OCI-LY7 (cell line): ENCODE data around the gene PCDHB13. TPM values are rescaled to one million over a fixed set of nuclear protein-coding genes. Genes with fewer than 3 reads are reported as not detected.

ENCODE experiments used
- BruUV-seq: library from RNA; stranded (reverse); fragments of 400-500 nt; replicated peaks from 2 replicates; lab custom pipeline; 2021; lab: Mats Ljungman, UMichigan
- CTCF ChIA-PET: fragments of 300-600 bp; sonication (Branson Sonifier 250); formaldehyde crosslinking; loops from one replicate; lab custom pipeline; 2022; ENCODE audit warnings: antibody characterized with exemption; ENCODE audit not compliant: unreplicated experiment; lab: Charles Lee
- POLR2A ChIA-PET: fragments of 300-600 bp; sonication (Branson Sonifier 250); formaldehyde crosslinking; loops from one replicate; lab custom pipeline; 2022; ENCODE audit warnings: antibody characterized with exemption; lab: Charles Lee
- DNase-seq: peaks from one replicate; pipeline ENCODE4 v3.0.0-alpha.2; 2015; ENCODE audit warnings: low spot score
- H2AFZ ChIP-seq: fragments of 200-600 bp; sonication (generic), shearing (Covaris generic); 2 replicates; pipeline ENCODE4 v1.6.1; 2014; ENCODE audit warnings: mild to moderate bottlenecking, antibody characterized with exemption, low read length, moderate library complexity
- H3K27ac ChIP-seq: fragments of 200-600 bp; sonication (generic); 2 replicates; pipeline ENCODE4 v1.5.1; 2014; ENCODE audit warnings: mixed run types, low read depth, mild to moderate bottlenecking, moderate library complexity, low read length, inconsistent platforms; ENCODE audit not compliant: poor library complexity, severe bottlenecking
- H3K36me3 ChIP-seq: fragments of 200-600 bp; sonication (generic); 2 replicates; pipeline ENCODE4 v1.6.1; 2014; ENCODE audit warnings: mild to moderate bottlenecking, antibody characterized with exemption, low read length, moderate library complexity, mixed read lengths; ENCODE audit not compliant: insufficient read depth
- H3K4me1 ChIP-seq: fragments of 200-600 bp; sonication (generic); 2 replicates; pipeline ENCODE4 v1.5.1; 2014; ENCODE audit warnings: mild to moderate bottlenecking, low read length; ENCODE audit not compliant: insufficient read depth, poor library complexity, severe bottlenecking
- H3K4me2 ChIP-seq: fragments of 200-600 bp; sonication (generic); 2 replicates; pipeline ENCODE4 v1.6.1; 2014; ENCODE audit warnings: mild to moderate bottlenecking, low read length
- H3K4me3 ChIP-seq: fragments of 200-600 bp; sonication (generic); 2 replicates; pipeline ENCODE4 v1.5.1; 2014; ENCODE audit warnings: mild to moderate bottlenecking, low read depth, low read length; ENCODE audit not compliant: poor library complexity, severe bottlenecking
- H3K79me2 ChIP-seq: fragments of 200-600 bp; sonication (generic); 2 replicates; pipeline ENCODE4 v1.6.1; 2016; ENCODE audit warnings: low read depth, mild to moderate bottlenecking, low read length, moderate library complexity, mixed read lengths; ENCODE audit not compliant: insufficient read depth
- H3K9me2 ChIP-seq: fragments of 200-600 bp; sonication (generic); 2 replicates; pipeline ENCODE4 v1.6.1; 2016; ENCODE audit warnings: mild to moderate bottlenecking, low read length, mixed read lengths; ENCODE audit not compliant: insufficient read depth
- H3K9me3 ChIP-seq: fragments of 200-600 bp; sonication (generic); 2 replicates; pipeline ENCODE4 v1.6.1; 2014; ENCODE audit warnings: mild to moderate bottlenecking, mixed run types, low read length, mixed read lengths
- H4K20me1 ChIP-seq: fragments of 200-600 bp; sonication (generic); 2 replicates; pipeline ENCODE4 v1.6.1; 2014; ENCODE audit warnings: mild to moderate bottlenecking, antibody characterized with exemption, low read length, moderate library complexity, mixed read lengths; ENCODE audit not compliant: insufficient read depth
- EZH2phosphoT487 ChIP-seq: fragments of 200-600 bp; sonication (generic); IDR thresholded peaks from 2 replicates; pipeline ENCODE4 v1.6.1; 2018; ENCODE audit warnings: low read depth, borderline replicate concordance, mild to moderate bottlenecking, mixed run types, antibody characterized with exemption, low read length, moderate library complexity, mixed read lengths
- intact Hi-C: fragments of 100-400 bp; cut with micrococcal nuclease; formaldehyde crosslinking; loops from one replicate; pipeline ENCODE4 v1.10.0; 2022; ENCODE audit not compliant: unreplicated experiment
- total RNA-seq, 2 experiments: library from RNA; depleted of rRNA in 1 of 2; stranded (reverse); fragments of >200 nt in 1 of 2; shearing (Covaris generic) in 1 of 2; gene quantifications; 2 replicates each; pipeline ENCODE4 v1.2.3, GENCODE V29; 2014 to 2022
- TF ChIP-seq, protein P1 (sequence below): fragments of 200-600 bp; sonication (generic); conservative IDR thresholded peaks from 2 replicates; pipeline ENCODE4 v1.5.1; 2014; ENCODE audit warnings: mild to moderate bottlenecking, antibody characterized with exemption, low read length, moderate library complexity, mixed read lengths

The PCDHB13 gene
- total RNA-seq, 2 experiments from 2014 or later, result 0.22 TPM; not detected in 1

DNA sequence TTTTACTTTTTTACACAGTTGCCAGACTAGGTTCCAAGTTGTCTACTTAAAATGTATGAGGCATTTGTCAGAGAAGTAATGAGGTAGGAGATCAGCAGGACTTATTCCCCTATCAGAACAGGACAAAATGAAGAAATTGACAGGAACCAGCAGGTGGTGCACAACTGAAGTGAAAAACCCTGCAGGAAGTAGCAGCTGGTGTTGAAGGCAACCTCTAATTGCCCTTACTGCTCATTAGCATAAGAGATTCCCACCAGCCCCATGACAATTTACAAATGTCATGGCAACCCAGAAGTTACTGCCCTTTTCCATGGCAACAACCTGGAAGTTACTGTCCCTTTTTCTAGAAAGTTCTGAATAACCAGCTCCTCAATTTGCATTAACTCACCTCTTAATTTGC is 36.9 kb downstream of the PCDHB13 start:
- Histone ChIP-seq H3K27ac (no peak overlapping the region), H3K4me3 (no peak overlapping the region), H4K20me1 (no peaks in the 10 kb centered on the region), H2AFZ (no peak overlapping the region), H3K9me2 (no peaks in the 10 kb centered on the region), H3K9me3 (peaks cover 13% of the 10 kb centered on the region; the same call in 1 of the 2 replicates), H3K36me3 (no peaks in the 10 kb centered on the region), H3K4me2 (no peak overlapping the region), H3K79me2 (no peaks in the 10 kb centered on the region), H3K4me1 (no peaks in the 10 kb centered on the region)
- DNase-seq, result peak; percentile 19
- intact Hi-C loops, result no loop called here
- no peak for TF ChIP-seq EZH2phosphoT487
- TF ChIP-seq, protein P1, sequence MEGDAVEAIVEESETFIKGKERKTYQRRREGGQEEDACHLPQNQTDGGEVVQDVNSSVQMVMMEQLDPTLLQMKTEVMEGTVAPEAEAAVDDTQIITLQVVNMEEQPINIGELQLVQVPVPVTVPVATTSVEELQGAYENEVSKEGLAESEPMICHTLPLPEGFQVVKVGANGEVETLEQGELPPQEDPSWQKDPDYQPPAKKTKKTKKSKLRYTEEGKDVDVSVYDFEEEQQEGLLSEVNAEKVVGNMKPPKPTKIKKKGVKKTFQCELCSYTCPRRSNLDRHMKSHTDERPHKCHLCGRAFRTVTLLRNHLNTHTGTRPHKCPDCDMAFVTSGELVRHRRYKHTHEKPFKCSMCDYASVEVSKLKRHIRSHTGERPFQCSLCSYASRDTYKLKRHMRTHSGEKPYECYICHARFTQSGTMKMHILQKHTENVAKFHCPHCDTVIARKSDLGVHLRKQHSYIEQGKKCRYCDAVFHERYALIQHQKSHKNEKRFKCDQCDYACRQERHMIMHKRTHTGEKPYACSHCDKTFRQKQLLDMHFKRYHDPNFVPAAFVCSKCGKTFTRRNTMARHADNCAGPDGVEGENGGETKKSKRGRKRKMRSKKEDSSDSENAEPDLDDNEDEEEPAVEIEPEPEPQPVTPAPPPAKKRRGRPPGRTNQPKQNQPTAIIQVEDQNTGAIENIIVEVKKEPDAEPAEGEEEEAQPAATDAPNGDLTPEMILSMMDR, result peak; percentile 48
- CTCF ChIA-PET, result no interaction called here
- BruUV-seq, result no TSS peak
- POLR2A ChIA-PET, result no interaction called here

DNA sequence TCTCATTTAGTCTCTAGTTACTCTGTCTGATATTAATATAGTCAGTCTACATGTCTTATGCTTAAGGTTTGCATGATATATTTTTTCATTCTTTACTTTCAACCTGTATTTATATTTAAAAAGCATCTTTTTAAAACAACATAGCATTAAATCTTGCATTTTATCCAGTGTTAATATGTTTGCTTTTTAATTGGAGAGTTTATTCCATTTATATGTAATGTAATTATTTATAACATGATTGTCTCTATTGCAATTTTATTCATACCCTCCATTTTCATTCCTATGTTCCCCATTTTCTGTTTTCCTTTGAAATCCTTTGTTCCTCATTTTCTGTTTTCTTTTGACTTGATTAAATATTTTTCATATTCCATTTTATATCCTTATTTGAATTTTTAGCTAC is 44.7 kb downstream of the PCDHB13 start:
- no peaks in the 10 kb centered on the region for H4K20me1 ChIP-seq
- intact Hi-C loops, result no loop called here
- H3K4me3 ChIP-seq, result no peak overlapping the region
- H3K27ac ChIP-seq, result no peak overlapping the region
- BruUV-seq, result no TSS peak
- H3K4me1 ChIP-seq, result no peaks in the 10 kb centered on the region
- H3K9me2 ChIP-seq, result no peaks in the 10 kb centered on the region
- no peaks in the 10 kb centered on the region for H3K36me3 ChIP-seq
- H3K4me2 ChIP-seq, result no peak overlapping the region
- H3K9me3 ChIP-seq, result peaks cover 41% of the 10 kb centered on the region
- H2AFZ ChIP-seq, result no peak overlapping the region
- DNase-seq, result no peak
- no peaks in the 10 kb centered on the region for H3K79me2 ChIP-seq
- POLR2A ChIA-PET, result no interaction called here
- CTCF ChIA-PET, result no interaction called here
- TF ChIP-seq EZH2phosphoT487, result no peak
- TF ChIP-seq, protein P1, result no peak

DNA sequence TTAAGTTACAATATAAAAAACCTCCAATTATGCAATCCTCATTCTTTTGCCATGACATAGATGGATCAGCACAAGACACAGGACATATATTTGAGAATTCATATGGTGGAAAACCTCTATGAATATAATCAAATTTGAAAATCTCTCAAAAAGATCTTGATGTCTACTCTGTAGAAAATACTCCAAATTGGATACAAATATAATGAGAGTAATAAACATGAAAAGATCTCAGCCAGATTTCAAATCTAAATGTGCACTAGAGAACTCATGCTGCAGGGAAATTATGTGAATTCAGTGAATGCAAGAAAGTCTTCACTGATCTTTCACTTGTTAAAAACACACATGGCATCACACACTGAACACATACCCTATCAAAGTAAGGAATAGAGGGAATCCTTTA is 45.2 kb downstream of the PCDHB13 start:
- CTCF ChIA-PET, result no interaction called here
- no peak for DNase-seq
- TF ChIP-seq EZH2phosphoT487, result no peak
- TF ChIP-seq, protein P1, result no peak
- no peaks in the 10 kb centered on the region for H3K9me2 ChIP-seq
- POLR2A ChIA-PET, result no interaction called here
- intact Hi-C loops, result no loop called here
- no peaks in the 10 kb centered on the region for H4K20me1 ChIP-seq
- no peak overlapping the region for H3K27ac ChIP-seq
- peaks cover 41% of the 10 kb centered on the region for H3K9me3 ChIP-seq
- no peaks in the 10 kb centered on the region for H3K79me2 ChIP-seq
- no peak overlapping the region for H3K4me3 ChIP-seq
- H3K4me2 ChIP-seq, result no peak overlapping the region
- no peaks in the 10 kb centered on the region for H3K4me1 ChIP-seq
- H2AFZ ChIP-seq, result no peak overlapping the region
- no peaks in the 10 kb centered on the region for H3K36me3 ChIP-seq
- BruUV-seq, result no TSS peak
